Stimulated activated CD8-positive, alpha-beta memory T cell treated with anti-CD3 and anti-CD28 coated beads, Interleukin-7, amount 100 ng/mL, for 1 hour (primary cell): Measurements from ENCODE around the gene GNAT1.

Experiments used
- DNase-seq, 2 donors: peaks; one replicate each; pipeline ENCODE4 v3.0.0-alpha.2; 2020; ENCODE audit warnings: low read depth in 2 of 2

Gene GNAT1

GRCh38 chr3:50162034-50162883 lies 29.2 kb upstream of the GNAT1 start:
- no peak for DNase-seq

- DNase-seq = no peak
These were observed 27.6 kb upstream of the GNAT1 start for GRCh38 chr3:50163572-50164455.

- no peak for DNase-seq
These were observed 26.9 kb upstream of the GNAT1 start for GRCh38 chr3:50164481-50164880.

DNA sequence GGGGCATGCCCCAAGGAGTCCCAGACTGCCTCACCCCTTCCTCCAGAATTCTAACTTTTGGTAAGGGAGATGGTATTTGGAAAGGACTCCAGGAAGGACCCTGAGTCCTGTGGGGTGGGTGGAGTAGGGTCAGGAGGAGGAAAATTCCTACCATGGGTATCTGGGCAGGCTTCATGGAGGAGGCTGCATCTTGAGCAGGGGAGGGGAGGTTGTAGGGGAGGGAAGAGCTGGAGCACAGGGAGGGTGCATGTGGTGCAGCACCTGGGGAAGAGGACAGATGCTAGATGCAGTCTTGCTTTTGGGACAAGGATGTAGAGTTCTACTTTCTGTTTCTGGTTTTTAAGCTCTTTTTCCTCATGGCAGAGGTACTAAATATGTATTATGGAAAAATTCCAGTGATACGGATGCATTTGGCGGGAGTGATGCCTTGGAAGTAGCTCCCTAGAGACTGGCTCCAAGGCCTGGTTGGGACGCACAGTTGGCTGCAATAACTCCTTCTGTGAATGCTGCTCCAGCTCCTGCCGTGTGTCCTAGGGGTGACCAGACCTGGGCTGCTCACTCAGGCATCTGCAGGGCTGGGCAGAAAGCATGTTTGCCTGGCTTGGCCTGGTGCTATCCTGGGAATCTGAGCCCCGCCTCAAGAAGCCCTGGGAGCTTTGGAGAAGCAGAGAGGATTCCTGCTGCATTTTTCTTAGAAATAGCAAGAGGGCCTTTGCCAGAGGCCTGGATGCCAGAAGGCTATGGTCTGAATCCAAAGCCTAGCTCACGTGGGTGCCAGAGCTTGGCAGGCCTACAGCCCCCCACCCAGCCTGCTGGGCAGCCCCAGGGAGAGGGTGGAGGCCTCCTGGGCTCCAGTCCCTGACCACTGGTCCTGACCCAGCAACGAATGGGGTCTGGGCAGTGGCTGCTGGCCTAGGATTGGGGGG lies 26.2 kb upstream of the GNAT1 start:
- DNase-seq = no peak

- DNase-seq = no peak
These were observed 25.4 kb upstream of the GNAT1 start for GRCh38 chr3:50165910-50166538.

GRCh38 chr3:50166620-50167019 lies 24.8 kb upstream of the GNAT1 start:
- DNase-seq = no peak

GRCh38 chr3:50167069-50167840 lies 24.2 kb upstream of the GNAT1 start:
- DNase-seq = no peak

- no peak for DNase-seq
These were observed 23.6 kb upstream of the GNAT1 start for GRCh38 chr3:50167841-50168209.

GRCh38 chr3:50168388-50168787 lies 23.0 kb upstream of the GNAT1 start:
- DNase-seq = no peak

DNA sequence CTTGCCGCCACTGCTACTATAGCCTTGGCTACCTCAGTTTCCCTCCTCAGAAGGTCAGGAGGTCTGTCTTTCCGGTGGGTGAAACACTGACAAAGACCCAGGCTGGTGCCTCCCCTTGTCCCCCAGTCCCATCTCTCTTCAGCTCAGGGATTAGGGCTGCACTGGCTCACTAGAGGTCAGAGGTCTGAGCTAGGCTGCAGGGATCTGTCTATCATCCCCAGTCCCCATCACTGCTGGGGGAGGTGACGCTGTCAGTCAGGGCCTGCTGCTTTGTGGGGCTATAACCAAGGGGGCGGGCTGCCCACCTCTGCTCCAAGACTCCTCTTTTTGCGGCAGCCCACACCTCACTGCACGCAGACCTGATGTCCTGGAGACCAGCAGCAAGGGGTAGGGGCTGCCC lies 22.6 kb upstream of the GNAT1 start:
- DNase-seq = no peak

- DNase-seq = no peak
These were observed 22.1 kb upstream of the GNAT1 start for GRCh38 chr3:50169232-50169832.

GRCh38 chr3:50169858-50170257 lies 21.6 kb upstream of the GNAT1 start:
- no peak for DNase-seq

- DNase-seq = no peak
These were observed 20.7 kb upstream of the GNAT1 start for GRCh38 chr3:50170689-50171088.

- DNase-seq = no peak
These were observed 19.7 kb upstream of the GNAT1 start for GRCh38 chr3:50171540-50172301.

- no peak for DNase-seq
These were observed 18.7 kb upstream of the GNAT1 start for GRCh38 chr3:50172626-50173220.

DNA sequence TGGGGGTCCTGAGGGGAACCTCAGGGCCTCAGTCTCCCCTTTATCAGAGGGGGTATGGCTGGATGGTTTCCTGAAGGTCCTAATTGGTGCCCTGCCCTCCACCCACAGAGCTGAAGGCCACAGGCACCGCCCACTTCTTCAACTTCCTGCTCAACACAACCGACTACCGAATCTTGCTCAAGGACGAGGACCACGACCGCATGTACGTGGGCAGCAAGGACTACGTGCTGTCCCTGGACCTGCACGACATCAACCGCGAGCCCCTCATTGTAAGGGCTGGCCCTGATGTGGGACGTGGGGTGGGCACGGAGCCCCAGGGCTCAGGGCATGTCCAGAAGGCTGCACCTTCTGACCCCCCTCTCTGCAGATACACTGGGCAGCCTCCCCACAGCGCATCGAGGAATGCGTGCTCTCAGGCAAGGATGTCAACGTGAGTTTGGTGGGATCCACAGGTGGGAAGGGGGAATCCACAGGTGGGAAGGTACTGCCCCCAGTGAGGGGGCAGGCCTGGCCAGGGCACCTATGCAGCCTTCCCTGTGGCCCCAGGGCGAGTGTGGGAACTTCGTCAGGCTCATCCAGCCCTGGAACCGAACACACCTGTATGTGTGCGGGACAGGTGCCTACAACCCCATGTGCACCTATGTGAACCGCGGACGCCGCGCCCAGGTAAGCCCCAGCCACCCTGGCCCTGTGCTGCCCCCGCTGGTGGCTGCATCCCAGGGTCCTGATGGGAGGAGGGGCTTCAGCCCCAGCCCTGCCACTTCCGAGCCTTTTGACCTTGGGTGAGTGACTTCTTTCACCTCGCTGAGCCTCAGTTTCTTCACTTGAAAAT lies 17.5 kb upstream of the GNAT1 start:
- no peak for DNase-seq

DNA sequence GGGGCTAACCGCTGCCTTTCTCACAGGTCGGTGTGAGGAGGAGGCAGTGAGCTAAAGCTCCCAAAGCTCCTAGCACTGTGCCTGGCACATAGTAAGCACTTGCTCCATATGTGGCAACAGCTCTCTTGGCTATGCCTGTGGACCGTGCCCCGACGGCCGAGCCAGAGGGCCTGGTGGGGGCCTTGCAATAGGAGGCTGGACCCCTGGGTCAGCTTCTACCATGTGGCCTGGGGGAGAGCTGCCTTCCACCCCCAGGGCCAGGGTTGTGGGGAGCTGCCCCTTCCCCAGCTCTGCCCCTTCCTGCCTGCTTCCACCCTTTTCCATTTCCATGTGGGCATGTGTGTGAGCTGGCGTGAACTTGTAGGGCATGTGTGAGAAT lies 16.9 kb upstream of the GNAT1 start:
- no peak for DNase-seq

GRCh38 chr3:50174947-50175524 lies 16.4 kb upstream of the GNAT1 start:
- DNase-seq = no peak
